ENCODE measurements around the gene ZNF746.

DNA sequence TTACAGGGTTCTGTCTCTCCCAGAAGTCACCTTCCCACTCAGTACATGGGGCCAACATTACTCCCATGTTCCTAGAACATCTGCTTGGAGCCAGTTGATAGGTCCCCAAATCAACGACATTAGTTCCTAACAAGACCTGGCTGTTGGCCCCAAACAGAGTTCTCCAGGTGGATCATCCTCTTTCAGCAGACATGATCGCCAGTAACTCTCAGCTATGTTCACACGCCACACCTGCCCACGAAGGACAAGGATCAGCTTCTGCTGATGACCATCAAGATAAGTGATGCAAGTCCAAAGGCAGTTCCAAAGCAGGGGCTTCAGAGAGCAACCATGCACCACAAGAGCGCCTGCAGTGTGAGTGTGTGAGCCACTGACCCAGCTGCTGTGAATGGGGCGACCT, 47.7 kb downstream of the ZNF746 start:
- no peak for TF ChIP-seq POLR2A (IDR thresholded peaks at IDR 0.05)
- TF ChIP-seq CTCF (IDR thresholded peaks at IDR 0.05): no peak
- no peak for TF ChIP-seq POLR2AphosphoS5 (IDR thresholded peaks at IDR 0.05)

Data from breast epithelium (tissue), 3 donors.